ENCODE data around the gene RIPOR3. TPM values are rescaled to one million over a fixed set of nuclear protein-coding genes. Genes with fewer than 3 reads are reported as not detected.

RIPOR3 gene
- total RNA-seq, 1 experiment from 2014 or later = 0.46 TPM

- WGBS (ENCODE audit: extremely low coverage, insufficient read length, low lambda C conversion rate) = no CpG with 5 or more reads among the region's 10 CpGs
- Mint-ChIP-seq H3K4me3 (no peak overlapping the region), H3K4me1 (peaks cover 29 to 46% of the 10 kb centered on the region in 2 experiments), H3K27ac (peak overlapping the region in 1 of 3 experiments; percentile 89; a peak in 2 of 7 replicates), H3K27me3 (ENCODE audit: low read depth) (peaks cover 6% of the 10 kb centered on the region; the same call in 1 of the 2 replicates), H3K36me3 (ENCODE audit: insufficient read depth in 1 of 3, low read depth in 3 of 3) (no peaks in the 10 kb centered on the region; a peak in 1 of 7 replicates), H3K9me3 (no peaks in the 10 kb centered on the region; a peak in 1 of 5 replicates)
- no peak overlapping the region for H3K4ac ChIP-seq (ENCODE audit: low read depth, low read length)
- H3K9me3 ChIP-seq (ENCODE audit: control insufficient read depth, low read depth, low read length) = no peaks in the 10 kb centered on the region
- H3K79me2 ChIP-seq (ENCODE audit: insufficient read depth, low read length) = no peaks in the 10 kb centered on the region
- no peak overlapping the region for H3K18ac ChIP-seq (ENCODE audit: insufficient read length, low read depth, low read length)
- no peak overlapping the region for H2AK5ac ChIP-seq (ENCODE audit: insufficient read length, low read length)
- no peak overlapping the region for H3K9ac ChIP-seq (ENCODE audit: extremely low read depth, insufficient read length, low read length)
- H3K79me1 ChIP-seq (ENCODE audit: insufficient read depth, low read depth, low read length, poor library complexity, severe bottlenecking) = no peaks in the 10 kb centered on the region
- H3K23ac ChIP-seq (ENCODE audit: insufficient read length, low read depth, low read length) = no peak overlapping the region
- no peak overlapping the region for H2BK5ac ChIP-seq (ENCODE audit: insufficient read length, low read length)
- H3K56ac ChIP-seq (ENCODE audit: insufficient read length, low read depth, low read length) = no peak overlapping the region
- H3K14ac ChIP-seq (ENCODE audit: insufficient read depth, low read length) = no peak overlapping the region
- H4K20me1 ChIP-seq (ENCODE audit: control insufficient read depth, insufficient read depth, insufficient read length) = no peaks in the 10 kb centered on the region
- no peak overlapping the region for H2BK120ac ChIP-seq (ENCODE audit: low read depth, low read length, poor library complexity, severe bottlenecking)
- H4K91ac ChIP-seq (ENCODE audit: insufficient read length, low read depth, low read length) = no peak overlapping the region
- no peak overlapping the region for H2BK20ac ChIP-seq (ENCODE audit: low read depth, low read length, poor library complexity, severe bottlenecking)
- peaks cover 11% of the 10 kb centered on the region; the same call in 1 of the 2 replicates for H3K4me1 ChIP-seq (ENCODE audit: insufficient read depth, low read length)
- no peak overlapping the region for H3K4me2 ChIP-seq (ENCODE audit: insufficient read depth, insufficient read length, low read length)
- H2BK12ac ChIP-seq (ENCODE audit: insufficient read length, low read depth, low read length) = no peak overlapping the region
- no peak overlapping the region for H2BK15ac ChIP-seq (ENCODE audit: low read depth, low read length)
- H3K23me2 ChIP-seq (ENCODE audit: insufficient read length, low read depth, low read length, poor library complexity, severe bottlenecking) = no peaks in the 10 kb centered on the region
- H3T11ph ChIP-seq (ENCODE audit: low read length) = no peak overlapping the region
- no peak overlapping the region for H2AFZ ChIP-seq (ENCODE audit: low read length)
- no peak for TF ChIP-seq CTCF (conservative IDR thresholded peaks at IDR 0.05)
- no peak for DNase-seq
- no peak overlapping the region for H3K27ac ChIP-seq (ENCODE audit: insufficient read length, low read depth, low read length)
- no peaks in the 10 kb centered on the region for H3K27me3 ChIP-seq (ENCODE audit: insufficient read depth, low read length)
- H4K8ac ChIP-seq (replicated peaks; ENCODE audit: insufficient read length, low read depth, low read length) = no peak overlapping the region
- no peak overlapping the region for H4K5ac ChIP-seq (ENCODE audit: insufficient read length, low read depth, low read length)
These were observed 58.0 kb downstream of the RIPOR3 start for GRCh38 chr20:50633361-50633760.
